ENCODE measurements around the gene ST3GAL5.
A peak's percentile ranks its signal among the peaks of the same experiment; 100 is the strongest.
"Not testable (repeated sequence)": the region's sequence is repeated elsewhere in the genome, so short reads cannot be mapped to it uniquely, and the experiment has no call there.

Gene ST3GAL5

GRCh38 chr2:85890522-85891176 lies 1.9 kb upstream of the ST3GAL5 start:
- no peak for DNase-seq

- DNase-seq, result no peak
Observed at GRCh38 chr2:85889627-85890281, 964 bp upstream of the ST3GAL5 start.

DNA sequence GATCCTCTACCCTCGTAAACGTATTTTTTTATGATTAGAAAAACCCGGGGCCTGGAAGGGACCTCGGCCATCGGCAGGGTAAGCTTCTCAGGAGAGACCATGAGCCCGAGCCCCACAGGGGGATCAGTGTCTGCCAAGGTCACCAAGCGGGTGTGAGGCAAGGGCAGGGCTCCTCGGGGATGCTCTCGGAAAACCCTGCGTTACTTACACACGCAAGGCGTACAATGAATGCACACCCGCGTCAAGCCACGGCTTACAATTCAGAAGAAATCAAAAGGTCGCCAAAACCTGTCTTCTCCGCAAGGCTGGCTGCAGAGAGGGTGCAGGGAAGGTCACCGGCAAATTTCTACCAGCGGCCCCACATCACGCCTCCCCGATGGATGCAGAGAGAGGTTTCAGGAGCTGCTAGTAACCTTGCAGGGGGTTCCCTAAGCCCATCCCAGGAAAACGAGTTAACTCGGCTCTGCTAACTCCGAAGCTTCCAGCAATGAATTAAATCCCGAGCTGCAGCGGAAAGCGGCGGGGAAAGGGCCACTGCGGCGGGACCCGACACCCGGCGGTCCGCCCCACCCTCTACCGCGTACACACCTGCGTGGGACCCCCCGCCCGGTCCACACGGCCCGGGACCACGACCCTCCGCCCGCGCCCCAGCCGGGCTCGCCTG lies 638 bp downstream of the ST3GAL5 start:
- peak; percentile 37 for DNase-seq

DNA sequence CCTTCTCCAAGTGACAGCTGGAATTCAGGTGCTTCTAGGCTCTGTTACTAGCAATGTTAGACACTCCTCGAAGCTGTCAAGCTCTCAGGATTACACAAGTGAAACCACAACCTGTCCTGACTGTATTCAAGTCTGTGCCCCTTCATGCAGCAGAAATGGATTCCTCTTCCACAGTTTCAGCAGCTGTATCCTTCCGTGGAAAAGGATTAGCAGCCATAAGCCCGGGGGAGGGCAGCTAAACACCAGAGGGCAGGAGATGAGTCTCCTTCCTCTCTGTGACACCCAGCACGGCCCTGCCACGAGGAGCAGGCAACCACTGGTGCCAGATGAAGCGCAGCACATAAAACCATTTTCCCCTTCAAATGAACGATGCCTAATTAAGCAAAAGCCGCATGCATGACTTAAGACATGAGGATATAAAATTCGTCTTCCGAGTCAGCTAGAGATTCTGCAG lies 1.2 kb downstream of the ST3GAL5 start:
- DNase-seq, result peak; percentile 80

GRCh38 chr2:85886590-85886989 lies 2.2 kb downstream of the ST3GAL5 start:
- no peak for DNase-seq

GRCh38 chr2:85886141-85886540 lies 2.6 kb downstream of the ST3GAL5 start:
- no peak for DNase-seq

- DNase-seq, result not testable (repeated sequence)
Observed at GRCh38 chr2:85881781-85882180, 7.0 kb downstream of the ST3GAL5 start.

GRCh38 chr2:85880716-85881328 lies 8.0 kb downstream of the ST3GAL5 start:
- DNase-seq, result not testable (repeated sequence)

DNA sequence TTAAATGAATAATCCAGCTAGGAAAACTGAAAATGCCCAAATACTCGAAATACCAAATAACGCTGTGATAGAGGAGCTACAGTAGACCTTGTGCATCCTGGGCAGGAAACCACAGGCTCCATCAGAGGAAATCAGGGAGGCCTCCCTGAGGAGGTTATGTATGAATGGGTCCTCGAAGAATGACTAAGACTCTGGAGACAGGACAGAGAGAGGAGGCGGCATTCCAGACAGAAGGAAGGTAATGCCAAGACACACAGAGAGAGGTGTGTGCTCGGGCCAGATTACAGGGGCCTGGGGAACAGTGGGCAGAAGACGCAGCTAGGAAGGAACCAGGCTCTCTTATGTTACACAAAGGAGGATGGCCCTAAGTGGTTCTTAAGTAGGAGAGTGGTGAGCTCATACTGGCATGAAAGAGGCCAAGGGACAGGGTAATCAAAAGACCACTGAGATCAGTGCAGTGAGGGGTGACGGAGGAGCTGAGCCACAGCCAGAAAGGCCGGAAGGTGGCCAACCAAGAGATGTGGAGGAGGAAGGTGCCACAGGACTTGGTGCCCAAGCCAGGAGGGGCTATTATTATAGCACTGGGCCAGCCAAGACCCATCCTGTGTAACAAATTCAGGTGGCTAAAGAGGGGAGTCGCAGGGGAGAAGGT lies 9.9 kb downstream of the ST3GAL5 start:
- peak; percentile 31 for DNase-seq

DNA sequence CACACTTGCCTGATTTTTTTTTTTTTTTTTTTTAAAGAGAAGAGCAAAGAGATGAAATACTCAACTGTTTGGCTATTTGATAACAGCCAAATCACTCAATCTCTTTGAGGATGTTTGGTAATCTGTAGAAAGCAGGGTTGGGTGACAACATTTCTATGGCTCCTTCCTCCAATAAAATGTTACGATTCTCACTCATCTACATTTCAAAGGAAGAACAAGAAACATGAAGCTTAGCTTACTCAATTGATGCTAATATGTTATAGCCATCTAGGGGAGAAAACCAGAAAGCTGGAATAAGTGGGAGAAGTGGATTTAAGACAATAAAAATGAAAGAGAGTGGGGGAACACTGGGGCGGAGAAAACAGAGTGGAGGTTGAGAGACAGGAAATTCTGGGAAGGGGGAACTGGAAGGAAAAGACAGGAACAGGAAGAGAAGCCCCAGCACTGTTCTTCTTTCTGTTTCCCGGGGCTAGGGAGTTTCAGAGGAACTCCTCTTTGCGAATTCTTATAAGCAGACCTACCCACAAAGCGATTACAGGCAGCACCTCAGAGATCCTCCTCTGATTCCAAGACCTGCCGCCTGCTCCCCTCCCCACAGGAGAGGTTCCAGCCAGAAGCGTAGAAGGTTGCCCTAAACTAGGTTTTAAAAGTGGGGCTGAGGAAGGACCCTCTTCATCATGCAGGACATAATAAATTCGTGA lies 13.3 kb downstream of the ST3GAL5 start:
- DNase-seq, result no peak

DNA sequence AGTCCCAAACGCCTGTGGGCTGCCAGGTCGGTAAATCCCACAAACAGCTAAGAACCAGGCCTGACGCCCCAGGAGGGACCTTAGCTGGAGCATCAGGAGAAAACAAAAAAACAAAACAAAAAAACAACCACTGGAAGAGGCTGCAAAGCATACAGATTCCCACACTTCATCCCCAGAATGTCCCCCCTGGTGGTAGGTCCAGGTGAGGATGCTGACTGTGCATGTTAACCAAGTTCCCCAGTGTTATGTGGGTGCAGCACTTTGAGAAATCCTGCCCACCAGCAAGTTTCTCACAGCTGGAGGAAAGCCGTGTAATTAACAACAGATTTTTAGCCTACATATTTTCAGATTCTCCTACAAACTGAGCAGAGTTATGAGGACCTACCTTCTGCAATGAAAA lies 15.1 kb downstream of the ST3GAL5 start:
- DNase-seq, result no peak

DNA sequence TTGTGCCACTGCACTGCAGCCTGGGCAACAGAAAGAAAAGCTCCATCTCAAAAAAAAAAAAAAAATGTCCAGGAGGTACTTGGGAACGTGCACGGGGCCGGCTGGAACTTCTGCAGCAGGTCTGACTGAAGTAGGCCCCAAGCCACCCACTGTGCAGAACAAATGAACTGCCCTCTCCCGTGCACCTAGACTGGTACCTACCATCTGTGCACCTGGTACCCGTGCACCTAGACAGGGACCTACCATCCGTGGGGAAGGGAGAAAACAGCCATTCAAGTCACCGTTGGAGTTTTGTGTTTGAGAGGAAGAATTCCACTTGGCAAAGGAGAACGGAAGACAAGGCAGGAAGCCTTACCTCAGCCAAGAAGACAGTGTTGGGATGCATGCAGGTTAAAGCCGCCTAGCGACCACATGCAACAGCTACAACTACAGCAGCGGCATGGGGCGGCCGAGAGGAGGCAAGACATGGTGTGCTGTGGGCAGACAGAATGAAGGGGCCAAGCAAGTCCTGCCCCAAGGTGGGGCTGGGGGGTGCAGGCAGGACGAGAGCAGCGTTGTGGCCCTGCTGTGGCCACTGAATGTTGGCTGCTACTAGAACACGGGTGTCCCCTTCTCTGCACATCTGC lies 16.1 kb downstream of the ST3GAL5 start:
- DNase-seq, result no peak

DNA sequence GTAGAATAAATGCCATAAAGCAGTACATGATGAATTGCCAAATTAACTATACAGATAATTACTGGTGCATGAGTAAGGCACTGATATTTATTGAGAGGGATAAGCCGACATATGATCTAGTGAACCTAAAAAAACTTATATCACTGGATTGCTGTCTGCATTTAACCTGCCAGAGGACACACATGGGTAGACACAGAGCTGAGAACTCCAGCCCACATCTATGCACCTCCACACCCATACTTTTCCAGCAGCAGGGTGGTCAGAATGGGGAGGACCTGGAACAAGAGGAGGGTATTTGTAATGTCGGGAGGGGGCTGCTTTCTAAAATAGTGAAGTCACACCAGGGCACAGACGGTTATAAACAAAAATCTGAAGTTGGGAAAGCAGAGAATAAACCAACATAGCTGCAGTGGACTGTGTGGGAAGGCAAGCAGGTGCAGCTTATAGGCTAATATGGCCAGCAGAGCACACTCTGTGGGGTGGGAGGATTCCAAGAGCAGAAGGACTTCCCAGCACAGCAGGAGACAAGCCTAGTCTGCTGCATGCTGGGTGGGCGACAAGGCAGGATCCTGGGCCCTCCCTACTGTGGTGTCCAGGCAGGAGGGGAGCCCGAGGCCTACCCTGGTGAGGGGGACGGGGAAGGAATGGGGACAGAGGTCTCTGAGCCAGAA lies 17.2 kb downstream of the ST3GAL5 start:
- no peak for DNase-seq

- no peak for DNase-seq
Observed at GRCh38 chr2:85868822-85869221, 20.0 kb downstream of the ST3GAL5 start.

DNA sequence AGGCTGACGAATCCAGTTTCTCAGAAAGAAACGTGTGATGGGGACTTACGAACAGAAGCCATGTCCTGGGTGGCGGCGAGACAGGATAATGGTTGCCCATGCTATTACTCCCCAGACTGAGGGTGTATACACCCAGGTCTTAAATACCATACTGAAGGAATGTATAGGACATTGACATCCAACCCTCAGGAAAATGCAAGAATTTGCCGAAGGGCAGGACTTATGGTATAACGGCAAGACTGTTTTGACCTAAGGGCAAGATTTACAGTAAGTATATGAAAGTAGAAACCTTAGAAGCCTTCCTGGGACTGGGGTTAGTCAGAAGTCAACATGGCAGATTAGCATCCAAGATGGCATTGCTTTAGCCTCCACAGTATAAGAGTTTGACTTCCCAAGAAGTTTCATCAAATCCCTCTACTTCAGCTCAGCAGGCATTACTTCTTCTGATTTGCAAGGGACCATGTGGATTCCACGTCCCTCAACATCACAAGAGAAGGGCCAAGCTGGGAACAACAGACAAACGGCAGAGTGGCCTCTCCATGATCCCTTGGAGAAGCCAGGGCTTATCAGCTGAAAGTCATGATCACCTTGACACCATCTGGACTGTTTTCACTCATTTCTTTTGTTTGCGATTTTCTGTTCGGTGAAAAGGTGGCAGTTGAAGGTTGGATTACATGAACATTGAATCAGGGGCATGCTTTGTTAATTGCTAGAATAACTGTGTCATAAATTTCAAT lies 21.1 kb downstream of the ST3GAL5 start:
- no peak for DNase-seq

DNA sequence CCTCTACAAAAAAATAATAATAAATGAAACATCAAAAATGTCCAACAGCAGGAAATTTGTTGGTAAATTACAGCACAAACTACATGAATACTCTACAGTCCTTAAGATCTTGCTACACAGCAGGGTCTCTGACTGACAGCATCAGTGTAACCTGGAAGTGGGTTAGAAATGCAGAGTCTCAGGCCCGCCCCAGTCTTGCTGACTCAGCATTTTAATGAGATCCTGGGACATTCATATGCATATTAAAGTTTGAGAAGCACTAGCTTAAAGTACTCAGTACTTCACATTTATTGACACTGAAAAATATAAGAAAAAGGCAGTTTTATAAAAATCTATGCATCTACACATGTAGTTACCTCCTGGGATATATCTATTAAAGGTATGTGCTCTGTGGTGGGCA lies 21.7 kb downstream of the ST3GAL5 start:
- no peak for DNase-seq

- DNase-seq, result no peak
Observed at GRCh38 chr2:85866165-85866659, 22.6 kb downstream of the ST3GAL5 start.

DNA sequence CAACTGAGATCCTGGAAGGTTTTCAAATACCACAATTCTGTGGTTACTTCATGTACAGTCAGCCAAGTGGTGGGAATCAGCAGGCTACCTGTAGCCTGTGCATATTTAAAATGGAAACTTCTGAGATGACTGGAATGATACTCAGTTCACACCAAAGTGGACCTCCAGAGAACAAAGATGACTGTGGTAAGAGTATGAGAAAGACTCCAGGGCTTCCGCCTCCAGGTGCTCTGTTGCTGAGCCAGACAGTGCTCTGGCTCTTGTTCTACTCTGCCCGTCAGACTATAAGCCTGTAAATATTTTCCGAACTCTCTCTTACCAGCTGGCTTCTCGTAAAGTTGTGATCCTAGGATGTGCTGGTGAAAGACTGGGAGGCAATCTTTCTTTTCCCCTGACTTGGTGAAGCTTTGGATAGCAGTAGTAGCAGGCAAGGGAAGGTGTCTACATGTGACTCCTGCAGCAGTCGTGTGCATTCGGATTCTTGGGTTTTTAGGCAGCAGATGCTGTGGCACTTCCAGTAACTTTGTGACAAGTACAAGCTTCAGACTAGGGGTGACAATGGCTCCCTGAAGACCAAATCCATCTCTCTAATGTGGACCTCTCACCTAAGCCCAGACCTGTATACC lies 23.1 kb downstream of the ST3GAL5 start:
- no peak for DNase-seq

GRCh38 chr2:85864654-85865053 lies 24.1 kb downstream of the ST3GAL5 start:
- no peak for DNase-seq

DNA sequence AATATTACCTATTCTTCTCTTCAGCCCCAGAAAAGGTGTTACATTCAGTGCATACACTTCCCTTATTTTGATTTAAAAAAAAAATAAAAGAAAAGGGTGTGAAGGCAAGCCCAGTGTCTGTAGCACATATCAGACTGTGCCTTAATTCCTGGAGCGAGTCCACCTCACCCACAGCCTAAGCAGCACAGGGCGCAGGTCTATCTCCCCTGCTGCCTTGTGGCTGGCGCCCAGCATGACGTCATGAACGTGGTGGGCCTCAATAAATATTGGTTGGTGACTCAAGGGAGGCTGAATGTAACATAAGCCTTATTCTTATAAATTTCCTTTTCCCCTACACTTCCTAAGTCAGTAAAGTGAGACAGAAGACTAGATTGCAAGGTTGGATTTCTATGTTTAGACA lies 26.4 kb downstream of the ST3GAL5 start:
- DNase-seq, result no peak

All from DMS79 treated with DMSO at 0.1 percent for 48 hours (cell line).